ENCODE data around the gene PRMT6. TPM values are rescaled to one million over a fixed set of nuclear protein-coding genes. Genes with fewer than 3 reads are reported as not detected.

PRMT6 gene
- total and polyA plus RNA-seq, 10 of the 15 experiments (the other 5 are each of a cell fraction or from before 2014, with no cell fraction given), result 6.0 to 38.6 (median 26.3) TPM

- no peak overlapping the region for H3K9ac ChIP-seq (ENCODE audit: control insufficient read depth, insufficient read depth, low read length)
- no peak for DNase-seq (ENCODE audit: low read depth, low spot score)
- no peak for ATAC-seq
- in situ Hi-C loops (cut with MboI) (no loop called here), intact Hi-C loops (cut with micrococcal nuclease; ENCODE audit: unreplicated experiment) (no loop called here)
- ChIA-PET RAD21 (ENCODE audit: unreplicated experiment) (interaction anchor here (0.7 kb wide), 1 partner anchor 760 kb away, joined by 3 read pairs; no protein-coding TSS in a partner anchor), POLR2A (no interaction called here), CTCF (no interaction called here), SMC1A (ENCODE audit: uncharacterized antibody, unreplicated experiment) (interaction anchor here (0.6 to 1.6 kb wide), 4 partner anchors 11 to 221 kb away, joined by 3 read pairs; no protein-coding TSS in a partner anchor)
- H3K4me2 ChIP-seq (ENCODE audit: control insufficient read depth, insufficient read depth), result no peak overlapping the region
- WGBS (ENCODE audit: insufficient coverage, insufficient replicate concordance, low lambda C conversion rate, missing lambda C conversion rate), result 46% methylated on average over 3 of the region's 3 CpGs
- no peak for TF ChIP-seq SMAD1 (IDR thresholded peaks at IDR 0.05; ENCODE audit: low read depth, partially characterized antibody)
- no peak for TF ChIP-seq TCF7 (IDR thresholded peaks at IDR 0.05; ENCODE audit: borderline replicate concordance)
- TF ChIP-seq RELB (IDR thresholded peaks at IDR 0.05; ENCODE audit: low read depth), result no peak
- no peak for TF ChIP-seq KDM1A (IDR thresholded peaks at IDR 0.05; ENCODE audit: borderline replicate concordance)
- TF ChIP-seq WRNIP1 (IDR thresholded peaks at IDR 0.05; ENCODE audit: borderline replicate concordance, low read depth, low read length), result no peak
- no peak for TF ChIP-seq IRF3 (IDR thresholded peaks at IDR 0.05)
- no peak for TF ChIP-seq POLR2AphosphoS5 (IDR thresholded peaks at IDR 0.05; ENCODE audit: low read length)
- H3K36me3 ChIP-seq (ENCODE audit: control insufficient read depth in 2 of 2, insufficient read depth in 2 of 2, low read length in 1 of 2), result no peaks in the 10 kb centered on the region
- H4K20me1 ChIP-seq (ENCODE audit: control insufficient read depth, insufficient read depth), result no peaks in the 10 kb centered on the region
- H3K27ac ChIP-seq (ENCODE audit: control insufficient read depth, insufficient read depth), result no peak overlapping the region
- FAIRE-seq, result no peak
- H2AFZ ChIP-seq (ENCODE audit: control insufficient read depth, low read depth, low read length), result no peak overlapping the region
- H3K9me3 ChIP-seq (replicated peaks; ENCODE audit: control insufficient read depth, insufficient read depth, low read length), result no peaks in the 10 kb centered on the region
- H3K4me1 ChIP-seq (ENCODE audit: control insufficient read depth, insufficient read depth, low read length), result no peaks in the 10 kb centered on the region
- H3K79me2 ChIP-seq (ENCODE audit: control insufficient read depth, insufficient read depth, low read length), result no peaks in the 10 kb centered on the region
- H3K4me3 ChIP-seq, result no peak overlapping the region
- BruUV-seq (replicated peaks), result no TSS peak
- H3K27me3 ChIP-seq (replicated peaks in 1 of 2; ENCODE audit: control insufficient read depth in 2 of 2, insufficient read depth in 2 of 2, low read length in 1 of 2), result no peaks in the 10 kb centered on the region
These were observed 42.5 kb downstream of the PRMT6 start for GRCh38 chr1:107098961-107099360.

Measured in GM12878 (cell line).